ENCODE measurements around the gene TTC8.
"Not testable (repeated sequence)": the region's sequence is repeated elsewhere in the genome, so short reads cannot be mapped to it uniquely, and the experiment has no call there.

Gene TTC8

DNA sequence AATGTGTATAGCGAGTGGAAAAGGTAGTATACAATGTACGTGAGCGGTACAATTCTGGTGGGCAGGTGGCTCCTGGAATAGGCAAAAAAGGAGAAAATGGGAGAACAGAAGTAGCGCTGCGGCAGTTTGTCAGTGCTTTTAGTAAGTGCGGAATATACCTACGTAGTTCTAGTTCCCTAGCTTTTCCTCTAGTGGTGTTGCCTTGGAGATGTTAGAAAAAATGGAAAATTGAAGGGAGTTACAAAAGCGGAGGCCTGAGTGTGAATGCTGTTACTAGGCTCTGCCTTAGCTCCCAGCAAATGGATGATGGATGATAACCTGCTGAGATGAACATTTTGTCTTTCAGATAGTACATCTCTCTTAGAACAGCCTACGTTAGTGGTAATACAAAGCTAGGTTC, 1.1 kb downstream of the TTC8 start:
- DNase-seq: no peak

DNA sequence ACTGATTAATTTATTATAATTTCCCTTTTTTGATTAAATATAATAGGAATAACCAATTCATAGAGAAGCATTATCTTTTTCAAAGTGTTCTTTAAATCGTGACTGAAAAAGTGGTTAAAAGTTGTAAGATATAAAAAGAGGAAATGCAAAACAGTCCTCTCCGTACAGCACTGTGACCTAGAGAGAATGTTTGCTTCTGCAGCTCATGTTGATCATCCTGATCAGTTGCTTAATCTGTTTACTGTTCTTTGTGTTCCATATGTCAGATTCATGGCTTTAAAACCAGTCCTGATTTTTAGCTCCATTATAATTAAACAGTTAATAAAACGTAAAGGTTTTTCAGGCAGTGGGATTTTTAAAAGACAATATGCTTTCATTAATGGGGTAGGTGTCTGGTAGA, 4.7 kb downstream of the TTC8 start:
- DNase-seq: no peak

DNA sequence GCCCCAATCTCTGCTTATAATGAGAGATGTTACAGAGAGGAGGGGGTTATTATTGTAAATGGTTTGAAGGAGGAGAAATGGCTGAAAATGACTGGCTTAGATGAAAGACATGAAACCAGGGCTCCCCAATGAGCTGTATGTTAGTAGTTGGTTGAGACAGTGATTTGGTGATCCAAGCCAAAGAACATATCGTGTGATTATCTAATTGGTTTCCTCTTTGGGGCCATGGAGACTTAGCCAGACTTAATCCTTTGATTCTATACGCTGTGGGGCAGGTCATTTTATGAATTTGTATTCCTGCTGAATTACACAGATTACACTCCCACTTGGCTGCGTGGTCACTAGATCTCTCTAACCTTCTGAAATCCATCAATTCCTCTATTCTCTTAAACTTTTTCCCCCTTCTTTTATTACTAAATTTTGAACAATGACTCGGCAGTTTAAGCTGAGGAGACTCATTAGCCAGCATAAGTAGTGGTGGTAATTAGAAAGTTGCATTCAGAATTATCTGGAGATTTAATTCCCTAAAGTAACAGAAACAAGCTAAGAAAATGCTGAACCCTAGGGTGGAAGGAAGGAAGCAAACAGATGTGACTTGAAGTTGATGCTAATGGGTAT, 5.3 kb downstream of the TTC8 start:
- DNase-seq: no peak

DNA sequence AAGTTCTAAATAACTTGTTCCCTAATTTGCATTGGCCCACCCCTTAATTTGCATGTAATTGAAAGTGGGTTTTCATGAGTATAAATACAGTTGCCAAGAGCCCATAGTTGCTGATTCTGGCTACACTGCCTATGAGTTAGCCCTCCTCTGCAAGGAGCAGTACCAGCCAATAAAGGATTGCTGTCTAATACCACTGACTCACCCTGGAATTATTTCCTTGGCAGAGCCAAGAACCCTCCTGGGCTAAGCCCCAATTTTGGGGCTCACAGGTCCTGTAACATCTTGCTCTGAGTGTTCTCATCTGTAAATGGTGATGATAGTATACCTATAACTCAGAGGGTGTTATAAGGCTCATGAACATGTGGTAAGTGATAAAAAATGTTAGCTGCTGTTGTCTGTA, 6.8 kb downstream of the TTC8 start:
- DNase-seq: peak; percentile 77

DNA sequence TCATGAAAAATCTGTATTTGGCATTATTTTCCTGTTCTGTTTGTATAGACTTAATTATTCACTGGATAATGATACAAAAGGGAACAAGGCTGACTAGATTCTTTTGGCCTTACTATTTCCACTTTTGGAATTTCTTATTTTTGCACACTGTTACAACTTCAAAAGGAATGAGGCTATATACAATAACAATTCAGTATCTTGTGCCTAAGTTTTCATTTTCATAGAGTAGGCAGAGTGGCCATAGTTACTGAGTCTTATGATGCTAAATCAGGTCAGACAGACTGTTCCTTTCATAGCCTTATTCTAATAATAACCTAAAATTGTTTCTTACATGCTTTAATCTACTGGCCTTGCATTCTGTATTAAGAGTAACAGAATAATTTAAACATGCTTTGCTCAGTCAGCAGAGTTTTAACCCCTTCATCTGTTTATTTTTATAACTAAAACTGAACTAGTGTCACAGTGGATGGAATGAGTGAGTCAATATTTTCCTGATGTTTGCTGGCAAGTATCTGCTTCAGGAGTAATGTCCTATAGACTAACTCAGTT, 10.5 kb downstream of the TTC8 start:
- DNase-seq: peak; percentile 70

DNA sequence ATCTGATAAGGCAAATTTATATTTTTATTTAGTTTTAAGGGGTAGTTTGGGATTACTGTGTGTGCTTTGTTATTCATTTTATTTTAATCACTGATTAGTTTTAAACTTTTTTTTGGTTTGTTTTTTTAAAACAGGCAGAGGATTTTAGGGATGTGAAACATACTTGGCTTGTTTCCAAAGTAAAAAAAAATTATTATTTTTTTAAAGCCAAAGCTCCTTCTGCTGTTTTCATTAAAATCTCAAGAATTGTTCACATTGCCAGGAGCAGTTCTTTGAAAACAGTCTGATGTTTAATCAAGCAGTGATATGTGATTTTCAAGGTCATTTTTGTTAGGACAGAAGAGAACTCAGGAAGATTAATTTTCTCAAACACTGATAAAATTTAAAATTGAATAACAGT, 11.2 kb downstream of the TTC8 start:
- no peak for DNase-seq

DNA sequence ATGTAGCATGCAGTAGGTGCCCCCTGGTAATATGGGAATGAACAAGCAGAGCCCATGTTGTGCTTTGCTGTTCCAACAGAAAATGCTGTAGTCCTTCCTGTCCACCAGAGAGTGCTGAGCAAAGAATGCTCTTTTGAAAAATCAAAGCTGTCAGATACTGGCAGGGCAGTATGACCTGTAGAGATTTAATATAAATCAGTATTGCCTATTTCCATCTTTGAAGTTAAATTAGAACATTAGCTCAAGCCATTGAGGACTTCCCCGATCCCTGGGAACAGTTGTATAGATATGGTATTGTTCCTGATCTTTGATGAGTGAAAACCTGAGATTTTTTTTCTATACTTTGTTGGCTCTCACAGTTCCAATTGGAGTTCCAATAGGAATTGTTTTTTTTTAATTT, 13.0 kb downstream of the TTC8 start:
- no peak for DNase-seq

DNA sequence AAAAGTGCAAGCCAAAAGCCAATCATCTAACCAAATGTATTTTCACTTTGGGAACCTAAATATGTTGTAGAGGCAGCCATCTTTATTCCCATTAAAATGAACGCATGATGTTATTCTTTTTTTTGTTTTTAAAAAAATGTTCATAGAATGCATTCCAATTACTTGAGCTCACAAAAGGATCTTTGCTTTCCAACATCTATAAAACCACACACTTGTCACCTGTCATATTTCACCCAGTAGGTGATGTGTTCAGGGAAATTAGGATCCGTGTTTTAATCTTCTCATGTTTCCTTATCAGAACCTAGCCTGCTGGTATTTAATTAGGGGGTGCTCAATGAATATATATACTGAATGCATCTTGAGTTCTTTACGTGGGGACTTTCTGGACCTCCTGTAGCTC, 13.6 kb downstream of the TTC8 start:
- DNase-seq: no peak

DNA sequence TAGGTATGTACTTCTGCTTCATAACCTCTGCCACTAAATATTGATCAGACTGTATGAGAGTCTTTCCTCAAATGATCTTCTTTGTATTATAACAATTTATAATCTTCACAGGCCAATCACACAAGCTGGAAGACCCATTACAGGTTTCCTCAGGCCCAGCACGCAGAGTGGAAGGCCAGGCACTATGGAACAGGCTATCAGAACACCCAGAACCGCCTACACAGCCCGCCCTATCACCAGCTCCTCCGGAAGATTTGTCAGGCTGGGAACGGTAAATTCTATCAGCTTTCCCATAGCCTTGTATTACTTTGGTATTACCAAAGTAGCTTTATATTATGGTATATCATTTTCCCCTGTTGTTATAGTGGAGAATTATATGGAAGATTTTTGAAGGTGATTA, 16.5 kb downstream of the TTC8 start:
- DNase-seq: no peak

DNA sequence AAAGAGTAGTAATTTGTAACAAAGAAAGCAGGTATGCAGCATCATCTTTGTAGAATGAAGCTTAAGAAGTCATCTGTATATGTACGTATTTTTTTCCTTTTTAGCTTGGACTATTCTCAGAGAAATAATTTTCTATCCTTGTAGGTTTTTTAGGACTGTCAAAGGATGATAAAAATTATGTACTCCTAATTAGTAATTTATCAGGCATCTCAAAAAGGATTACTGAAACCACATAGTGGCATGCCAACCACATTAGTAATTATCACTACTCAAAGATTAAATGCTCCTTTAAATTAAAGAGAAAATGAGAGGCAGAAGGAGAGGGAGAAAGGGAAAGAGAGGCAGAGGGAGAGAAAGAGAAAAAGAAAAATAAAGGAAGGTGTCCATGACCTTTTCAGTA, 17.3 kb downstream of the TTC8 start:
- DNase-seq: peak; percentile 58

DNA sequence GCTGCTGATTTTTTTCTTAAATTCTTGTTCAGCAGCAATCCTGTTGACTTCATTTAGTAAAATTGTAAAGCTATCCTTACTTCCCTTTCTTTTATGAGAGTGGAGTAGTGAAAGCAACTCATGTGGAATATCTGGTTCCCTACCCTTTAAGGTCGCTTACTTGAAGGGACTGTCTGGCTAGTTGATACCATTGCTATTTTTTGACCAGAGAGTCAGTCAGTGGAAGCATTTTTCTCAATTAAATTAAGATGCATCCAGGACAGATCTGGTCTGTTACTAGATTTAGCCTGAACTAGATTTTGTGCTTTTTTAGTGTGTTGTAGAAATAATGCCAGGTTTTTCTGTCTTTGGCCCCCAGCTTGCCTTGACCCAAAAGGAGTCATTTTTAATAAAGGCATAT, 18.0 kb downstream of the TTC8 start:
- no peak for DNase-seq

DNA sequence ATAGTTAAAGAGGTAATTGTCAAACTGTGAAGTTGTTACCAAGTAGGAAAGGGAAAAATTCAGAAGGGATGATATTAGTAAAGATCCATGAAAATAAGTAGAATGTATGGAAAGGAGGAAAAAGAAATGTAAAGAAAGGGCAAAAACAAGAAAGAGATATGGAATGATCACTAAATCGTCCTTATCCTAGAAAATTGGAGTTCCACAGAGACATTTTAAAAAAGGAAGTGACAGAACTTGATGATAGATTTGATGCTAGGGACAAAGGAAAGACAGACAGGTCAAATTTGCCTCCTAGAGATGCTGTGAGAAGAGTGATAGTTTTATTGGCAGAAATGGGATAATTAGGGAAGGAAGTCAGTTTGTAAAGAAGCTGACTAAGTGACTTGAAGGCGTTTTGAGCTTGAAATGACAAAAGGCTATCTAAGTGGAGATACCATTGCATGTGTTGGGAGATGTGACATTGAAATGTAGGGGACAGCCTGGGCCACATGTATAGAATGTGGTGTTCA, 20.6 kb downstream of the TTC8 start:
- DNase-seq: no peak

DNA sequence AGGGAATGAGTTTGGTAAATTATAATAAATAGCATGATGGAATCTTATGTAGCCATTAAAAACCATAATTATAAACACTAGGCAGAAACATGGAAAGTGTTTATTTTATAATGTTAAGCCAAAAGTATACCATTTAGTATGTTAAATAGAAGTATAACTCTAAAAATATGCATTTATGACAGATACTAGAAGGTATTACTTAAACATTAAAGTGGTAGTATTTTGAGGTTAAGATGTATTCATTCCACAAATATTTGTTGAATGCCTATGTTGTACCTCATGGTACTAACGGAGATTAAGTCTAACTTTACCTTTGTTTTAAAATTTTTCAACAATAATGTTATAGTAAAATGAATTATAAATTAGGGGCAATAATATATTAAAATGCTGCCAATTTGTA, 24.1 kb downstream of the TTC8 start:
- DNase-seq: peak; percentile 49

DNA sequence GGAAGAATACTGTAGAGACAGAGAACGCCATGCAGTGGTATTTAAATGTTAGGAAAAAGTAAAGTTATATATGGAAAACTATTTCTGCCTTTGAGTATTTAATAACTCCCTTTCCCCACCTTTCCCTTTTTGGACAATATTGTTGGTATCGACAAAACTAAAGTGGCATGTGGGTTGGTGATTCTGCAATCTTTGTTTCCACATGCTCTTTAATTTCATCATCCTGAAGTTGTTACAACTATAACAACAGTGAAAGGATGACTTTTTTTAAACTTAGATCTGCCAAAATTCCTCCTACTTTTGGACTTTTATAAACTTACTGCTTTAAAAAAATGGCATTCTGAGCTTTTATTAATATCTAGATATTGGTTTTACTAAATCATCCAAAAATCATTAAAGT, 25.3 kb downstream of the TTC8 start:
- DNase-seq: no peak

DNA sequence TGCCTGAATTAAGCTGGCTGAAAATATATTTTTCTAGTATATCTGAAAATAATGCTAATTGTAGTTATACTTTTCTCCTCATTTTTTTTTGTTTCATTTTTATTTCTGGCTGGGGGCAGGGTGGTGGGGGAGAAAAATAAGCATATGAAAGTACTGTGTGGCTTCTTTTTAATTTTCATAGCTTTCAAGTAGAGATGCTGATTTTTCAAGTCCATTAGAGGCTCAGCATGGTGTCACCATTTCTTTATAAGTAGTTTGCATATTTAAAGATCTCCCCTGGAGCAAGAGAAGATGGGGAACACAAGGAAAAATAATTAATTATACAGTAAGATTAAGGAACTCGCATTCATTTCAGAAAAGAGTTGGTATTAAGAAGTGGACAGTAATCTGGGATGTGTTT, 27.1 kb downstream of the TTC8 start:
- no peak for DNase-seq

DNA sequence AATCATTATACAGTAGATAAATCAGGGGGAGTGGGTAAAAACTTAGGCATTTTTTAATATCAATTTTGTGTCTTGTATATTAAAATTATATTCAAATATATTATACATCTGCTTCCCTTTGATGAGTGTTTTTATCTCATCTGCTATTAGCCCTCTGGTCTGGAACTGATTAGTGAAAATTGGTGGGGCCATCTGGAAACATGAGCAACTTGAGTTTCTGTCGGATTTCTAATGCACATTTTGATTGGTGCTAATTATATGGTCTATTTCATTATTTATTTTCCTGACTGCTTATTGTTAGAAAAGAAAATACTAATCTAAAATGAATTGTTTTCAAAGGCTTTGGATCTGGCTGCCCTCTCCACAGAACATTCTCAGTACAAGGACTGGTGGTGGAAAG, 28.2 kb downstream of the TTC8 start:
- DNase-seq: no peak

DNA sequence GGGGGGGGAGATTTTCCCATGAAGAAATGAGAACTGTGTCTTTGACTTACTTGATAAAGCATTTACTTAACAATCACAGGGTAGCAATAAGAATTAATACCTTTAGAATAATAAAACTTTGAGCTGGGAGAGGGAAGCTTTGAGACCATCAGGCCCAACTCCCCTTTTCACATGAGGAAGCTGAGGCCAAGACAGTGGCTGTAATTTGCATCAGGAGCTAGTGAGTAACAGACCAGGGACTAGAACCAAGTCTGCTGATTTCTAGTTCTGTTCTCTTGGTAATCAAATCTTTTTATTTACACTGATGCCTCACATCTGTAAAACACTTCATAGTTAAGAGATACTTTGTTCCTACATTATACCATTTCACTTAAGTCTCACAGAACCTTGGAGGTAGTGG, 28.7 kb downstream of the TTC8 start:
- no peak for DNase-seq

DNA sequence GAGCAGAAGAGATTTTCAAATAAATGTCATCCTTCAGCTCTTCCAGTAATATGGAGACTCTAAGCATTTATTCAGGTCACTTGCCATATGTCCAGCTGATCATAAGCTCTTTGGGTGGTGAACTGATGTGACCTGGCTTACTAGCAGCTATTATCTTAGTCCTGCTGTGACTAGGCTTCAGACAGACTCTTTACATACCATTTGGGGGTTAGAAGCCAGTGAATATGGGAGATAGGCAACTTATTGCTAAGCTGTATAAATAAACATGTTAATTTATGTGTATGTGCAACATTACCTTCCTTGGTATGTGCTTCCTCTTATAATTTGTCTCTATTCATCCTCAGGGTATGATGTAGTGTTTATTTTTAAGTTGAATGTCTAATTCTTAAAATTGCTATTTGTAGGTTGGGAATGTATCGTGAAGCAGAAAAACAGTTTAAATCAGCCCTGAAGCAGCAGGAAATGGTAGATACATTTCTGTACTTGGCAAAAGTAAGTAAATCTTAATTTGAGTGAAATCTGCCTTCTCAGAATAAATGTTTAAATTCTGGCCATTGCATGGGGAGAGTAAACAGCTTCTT, 32.4 kb downstream of the TTC8 start:
- DNase-seq: peak; percentile 69

DNA sequence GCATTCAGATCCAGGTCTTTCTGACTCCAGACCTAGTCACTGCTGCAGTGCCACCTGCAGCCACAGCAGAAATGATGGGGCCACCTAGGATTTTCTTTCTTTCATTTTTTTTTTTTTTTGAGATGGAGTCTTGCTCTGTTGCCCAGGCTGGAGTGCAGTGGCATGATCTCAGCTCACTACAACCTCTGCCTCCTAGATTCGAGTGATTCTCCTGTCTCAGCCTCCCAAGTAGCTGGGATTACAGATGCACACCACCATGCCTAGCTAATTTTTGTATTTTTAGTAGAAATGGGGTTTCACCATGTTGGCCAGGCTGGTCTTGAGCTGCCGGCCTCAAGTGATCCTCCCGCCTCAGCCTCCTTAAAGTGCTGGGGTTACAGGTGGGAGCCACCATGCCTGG, 33.4 kb downstream of the TTC8 start:
- not testable (repeated sequence) for DNase-seq

DNA sequence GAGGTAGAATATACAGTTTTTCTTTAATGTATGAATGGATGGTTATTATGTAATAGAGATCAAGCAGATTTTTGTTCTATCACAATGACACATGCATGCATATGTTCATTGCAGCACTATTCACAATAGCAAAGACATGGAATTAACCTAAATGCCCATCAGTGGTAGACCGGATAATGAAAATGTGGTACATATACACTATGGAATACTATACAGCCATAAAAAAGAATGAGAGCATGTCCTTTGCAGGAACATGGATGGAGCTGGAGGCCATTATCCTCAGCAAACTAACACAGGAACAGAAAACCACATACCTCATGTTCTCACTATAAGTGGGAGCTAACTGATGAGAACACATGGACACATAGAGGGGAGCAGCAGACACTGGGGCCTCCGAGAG, 34.7 kb downstream of the TTC8 start:
- not testable (repeated sequence) for DNase-seq

DNA sequence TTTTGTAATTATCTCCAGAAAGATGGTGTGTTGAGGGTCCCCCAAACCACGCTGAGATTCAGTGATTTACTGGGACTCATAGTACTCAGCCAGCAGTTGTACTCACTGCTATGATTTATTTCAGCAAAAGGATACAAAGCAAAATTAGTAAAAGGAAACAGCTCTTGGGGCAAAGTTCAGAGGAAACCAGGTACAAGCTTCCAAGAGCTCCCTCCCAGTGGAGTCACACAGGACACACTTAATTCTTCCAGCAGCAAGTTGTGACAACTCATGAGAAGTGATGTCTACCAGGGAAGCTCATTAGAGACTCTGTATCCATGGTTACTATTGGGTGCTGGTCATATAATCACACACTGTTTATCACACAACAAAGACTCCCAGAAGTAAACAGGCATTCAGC, 38.7 kb downstream of the TTC8 start:
- no peak for DNase-seq

DNA sequence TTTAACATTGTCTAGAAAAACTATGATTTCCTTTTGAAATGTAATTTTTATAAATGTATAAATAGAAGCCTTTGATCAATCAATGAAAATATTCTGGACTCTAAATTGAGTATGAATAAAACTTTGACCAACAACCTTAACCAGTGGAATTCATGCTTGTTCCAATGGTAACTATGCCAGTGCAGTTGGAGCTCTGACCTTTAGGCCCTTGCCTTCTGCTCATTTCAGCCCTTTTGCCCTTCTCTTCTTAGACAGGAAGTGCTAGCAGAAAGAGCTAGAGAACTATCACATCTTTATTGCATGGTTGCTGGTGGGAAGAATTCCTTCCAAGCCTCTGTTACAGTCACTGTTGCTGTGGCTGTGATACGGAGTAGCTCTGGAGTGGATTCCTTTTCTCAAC, 39.7 kb downstream of the TTC8 start:
- no peak for DNase-seq

DNA sequence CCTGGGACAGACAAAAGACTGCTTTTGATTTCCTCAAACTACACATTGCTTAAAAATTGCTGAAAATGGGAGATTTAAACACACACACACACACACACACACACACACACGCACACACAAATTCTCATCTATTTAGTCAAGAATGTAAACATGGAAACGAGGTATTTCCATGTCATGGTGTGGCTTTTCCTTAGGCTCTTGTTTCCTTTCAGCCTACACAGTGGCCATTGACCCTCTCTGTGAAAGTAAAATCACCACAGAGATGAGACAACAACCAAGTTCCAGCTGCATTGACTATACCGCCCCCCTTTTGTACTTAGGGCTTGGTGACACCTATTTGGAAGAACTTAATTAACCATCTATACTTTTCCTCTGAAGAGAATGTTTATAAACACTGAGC, 41.9 kb downstream of the TTC8 start:
- peak; percentile 22 for DNase-seq

DNA sequence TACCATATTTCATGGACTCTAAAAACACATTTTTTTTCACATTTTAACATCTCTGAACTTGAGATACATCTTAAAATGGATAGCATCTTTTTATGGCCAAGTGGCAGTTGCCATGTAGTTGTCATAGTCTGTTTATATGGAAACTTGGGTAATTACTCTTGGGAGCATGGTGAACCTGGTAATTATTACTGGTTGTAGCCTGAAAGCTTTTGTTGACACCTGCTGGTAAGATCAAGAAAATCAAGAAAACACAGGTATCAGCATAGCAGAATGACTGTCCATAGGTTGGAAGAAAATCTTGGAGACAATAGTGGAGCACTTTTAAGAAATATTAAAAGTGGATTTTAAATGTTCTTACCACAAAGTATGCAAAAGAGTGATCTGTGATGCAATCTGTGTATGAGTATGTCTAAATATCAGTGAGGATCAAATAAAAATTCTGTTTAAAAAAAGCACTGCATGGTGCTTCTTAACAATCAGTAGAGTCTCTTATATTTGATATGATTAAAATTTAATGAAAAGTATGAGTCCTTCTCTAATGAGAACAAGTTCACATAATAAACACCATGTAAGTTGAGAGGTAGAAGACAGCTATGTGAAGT, 44.2 kb downstream of the TTC8 start:
- peak; percentile 23 for DNase-seq

DNA sequence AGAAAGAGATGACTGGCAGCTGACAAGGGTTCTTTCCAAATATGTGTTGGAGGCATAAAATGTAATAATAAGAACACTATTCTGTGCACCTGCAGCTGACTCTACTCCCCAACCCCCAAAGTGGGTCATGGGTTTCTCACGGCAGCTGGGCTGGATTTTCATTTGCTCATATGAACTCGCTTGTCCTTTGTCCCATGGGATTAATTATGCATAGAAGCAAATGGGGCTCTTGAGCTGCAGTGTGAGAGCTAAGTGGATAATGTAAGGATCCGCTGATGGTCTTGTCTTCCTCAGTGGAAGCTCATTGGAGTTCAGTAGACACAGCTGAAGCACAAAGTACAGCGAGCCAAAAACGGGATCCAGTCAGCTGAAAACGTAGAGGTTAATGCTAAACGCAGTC, 46.3 kb downstream of the TTC8 start:
- DNase-seq: no peak
